Left ventricle myocardium inferior (tissue), 1 donor: ENCODE results near the gene PLEKHO1. TPM values are rescaled to one million over a fixed set of nuclear protein-coding genes. Genes with fewer than 3 reads are reported as not detected.
A peak's percentile ranks its signal among the peaks of the same experiment; 100 is the strongest.

Experiments
- DNase-seq: peaks from one replicate; pipeline ENCODE4 v3.0.0-alpha.2; 2020
- H3K27ac ChIP-seq: fragments of 200-600 bp; replicated peaks from 2 replicates; pipeline ENCODE4 v1.8.0; 2021
- H3K27me3 ChIP-seq: fragments of 200-600 bp; 2 replicates; pipeline ENCODE4 v1.8.0; 2021; ENCODE audit warnings: low read depth
- H3K36me3 ChIP-seq: fragments of 200-600 bp; 2 replicates; pipeline ENCODE4 v1.8.0; 2021
- H3K4me1 ChIP-seq: fragments of 200-600 bp; 2 replicates; pipeline ENCODE4 v1.8.0; 2021
- H3K4me3 ChIP-seq: fragments of 200-600 bp; 2 replicates; pipeline ENCODE4 v1.8.0; 2021; ENCODE audit warnings: mild to moderate bottlenecking, moderate library complexity
- H3K9me3 ChIP-seq: fragments of 200-600 bp; replicated peaks from 2 replicates; pipeline ENCODE4 v1.8.0; 2021
- intact Hi-C: fragments of 100-400 bp; cut with micrococcal nuclease; formaldehyde crosslinking; loops from one replicate; pipeline ENCODE4 v1.11.0; 2022
- total RNA-seq: library from RNA; stranded (reverse); fragmentation: NEBNext Ultra II Directional; extraction: Animal tissue kit (Norgen Biotek cat#: 25700); gene quantifications from one replicate; pipeline ENCODE4 v1.2.1, GENCODE V29; 2021
- TF ChIP-seq, protein P1 (sequence below): fragments of 200-600 bp; IDR thresholded peaks from 2 replicates; pipeline ENCODE4 v1.8.0; 2021; ENCODE audit warnings: antibody characterized with exemption, mild to moderate bottlenecking, borderline replicate concordance
- donor health status: DM: no; HTN: yes; CAD: no; lungs with severe emphysema.

Gene PLEKHO1
- total RNA-seq, 1 donor from 2014 or later = 49.4 TPM

GRCh38 chr1:150156868-150157603, 7.3 kb downstream of the PLEKHO1 start:
- Histone ChIP-seq H3K36me3 (peaks cover 69% of the 10 kb centered on the region), H3K4me3 (no peak overlapping the region), H3K27me3 (no peaks in the 10 kb centered on the region), H3K4me1 (peaks cover 39% of the 10 kb centered on the region), H3K9me3 (no peaks in the 10 kb centered on the region), H3K27ac (no peak overlapping the region)
- TF ChIP-seq, protein P1, sequence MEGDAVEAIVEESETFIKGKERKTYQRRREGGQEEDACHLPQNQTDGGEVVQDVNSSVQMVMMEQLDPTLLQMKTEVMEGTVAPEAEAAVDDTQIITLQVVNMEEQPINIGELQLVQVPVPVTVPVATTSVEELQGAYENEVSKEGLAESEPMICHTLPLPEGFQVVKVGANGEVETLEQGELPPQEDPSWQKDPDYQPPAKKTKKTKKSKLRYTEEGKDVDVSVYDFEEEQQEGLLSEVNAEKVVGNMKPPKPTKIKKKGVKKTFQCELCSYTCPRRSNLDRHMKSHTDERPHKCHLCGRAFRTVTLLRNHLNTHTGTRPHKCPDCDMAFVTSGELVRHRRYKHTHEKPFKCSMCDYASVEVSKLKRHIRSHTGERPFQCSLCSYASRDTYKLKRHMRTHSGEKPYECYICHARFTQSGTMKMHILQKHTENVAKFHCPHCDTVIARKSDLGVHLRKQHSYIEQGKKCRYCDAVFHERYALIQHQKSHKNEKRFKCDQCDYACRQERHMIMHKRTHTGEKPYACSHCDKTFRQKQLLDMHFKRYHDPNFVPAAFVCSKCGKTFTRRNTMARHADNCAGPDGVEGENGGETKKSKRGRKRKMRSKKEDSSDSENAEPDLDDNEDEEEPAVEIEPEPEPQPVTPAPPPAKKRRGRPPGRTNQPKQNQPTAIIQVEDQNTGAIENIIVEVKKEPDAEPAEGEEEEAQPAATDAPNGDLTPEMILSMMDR = no peak
- no peak for DNase-seq
- intact Hi-C loops = no loop called here

DNA sequence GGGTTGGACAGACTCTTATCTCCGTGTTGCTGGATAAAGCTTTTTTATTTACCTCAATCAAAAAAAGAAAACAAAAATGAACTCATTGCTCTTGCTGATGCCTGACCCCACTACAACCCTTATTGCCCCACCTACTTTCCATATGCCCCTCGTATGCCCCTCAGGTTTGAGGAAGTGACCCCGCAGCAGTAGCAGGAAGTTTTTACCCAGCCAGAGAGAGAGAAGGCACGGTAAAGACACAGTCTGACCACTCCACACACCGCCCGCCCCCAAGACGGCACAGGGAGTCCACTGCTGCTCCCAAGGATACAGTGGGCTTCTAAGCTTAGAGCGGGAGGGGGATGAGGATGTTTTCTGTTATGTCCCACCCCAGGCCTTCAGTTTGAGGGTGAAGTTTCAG, 9.8 kb downstream of the PLEKHO1 start:
- no peaks in the 10 kb centered on the region for H3K9me3 ChIP-seq
- no peaks in the 10 kb centered on the region for H3K27me3 ChIP-seq
- intact Hi-C loops = no loop called here
- H3K4me3 ChIP-seq = peak overlapping the region; percentile 1
- peaks cover 57% of the 10 kb centered on the region for H3K36me3 ChIP-seq
- H3K4me1 ChIP-seq = peaks cover 34% of the 10 kb centered on the region
- TF ChIP-seq, protein P1 = no peak
- H3K27ac ChIP-seq = peak overlapping the region; percentile 49
- DNase-seq = peak; percentile 31

GRCh38 chr1:150160964-150161621, 11.4 kb downstream of the PLEKHO1 start:
- Histone ChIP-seq H3K9me3 (no peaks in the 10 kb centered on the region), H3K4me1 (peaks cover 44% of the 10 kb centered on the region), H3K4me3 (no peak overlapping the region), H3K36me3 (peaks cover 41% of the 10 kb centered on the region), H3K27ac (peak overlapping the region; percentile 91), H3K27me3 (no peaks in the 10 kb centered on the region)
- TF ChIP-seq, protein P1 = no peak
- intact Hi-C loops = loop anchor here (10.0 kb wide), 1 partner anchor 196 kb away; no protein-coding TSS in a partner anchor
- no peak for DNase-seq

GRCh38 chr1:150161747-150162581, 12.2 kb downstream of the PLEKHO1 start:
- peaks cover 45% of the 10 kb centered on the region for H3K4me1 ChIP-seq
- DNase-seq = no peak
- peak overlapping the region; percentile 56 for H3K4me3 ChIP-seq
- intact Hi-C loops = loop anchor here (10.0 kb wide), 1 partner anchor 197 kb away; no protein-coding TSS in a partner anchor
- H3K9me3 ChIP-seq = no peaks in the 10 kb centered on the region
- TF ChIP-seq, protein P1 = no peak
- H3K27me3 ChIP-seq = no peaks in the 10 kb centered on the region
- peaks cover 32% of the 10 kb centered on the region for H3K36me3 ChIP-seq
- peak overlapping the region; percentile 91 for H3K27ac ChIP-seq

- intact Hi-C loops = loop anchor here (10.0 kb wide), 1 partner anchor 198 kb away; no protein-coding TSS in a partner anchor
- DNase-seq = no peak
- TF ChIP-seq, protein P1 = no peak
- no peaks in the 10 kb centered on the region for H3K9me3 ChIP-seq
- peaks cover 27% of the 10 kb centered on the region for H3K36me3 ChIP-seq
- H3K4me3 ChIP-seq = peak overlapping the region; percentile 56
- peaks cover 45% of the 10 kb centered on the region for H3K4me1 ChIP-seq
- peak overlapping the region; percentile 91 for H3K27ac ChIP-seq
- H3K27me3 ChIP-seq = no peaks in the 10 kb centered on the region
Measured at GRCh38 chr1:150162582-150162861, 12.8 kb downstream of the PLEKHO1 start.
